ENCODE results near the gene KIZ. TPM values are rescaled to one million over a fixed set of nuclear protein-coding genes. Genes with fewer than 3 reads are reported as not detected.

Gene KIZ
- total RNA-seq, 1 experiment from 2014 or later = 17.6 TPM

- CTCF ChIA-PET = no interaction called here
- no peaks in the 10 kb centered on the region for H4K20me1 ChIP-seq (ENCODE audit: insufficient read depth)
- no peak overlapping the region for H3K4me3 ChIP-seq (replicated peaks in 1 of 2; ENCODE audit: low read depth in 1 of 2, low read length in 2 of 2)
- intact Hi-C loops (cut with micrococcal nuclease) = no loop called here
- no peaks in the 10 kb centered on the region for H3K27me3 ChIP-seq (ENCODE audit: insufficient read depth, low read length)
- H2AFZ ChIP-seq (ENCODE audit: low read depth, low read length, poor library complexity, severe bottlenecking) = no peak overlapping the region
- POLR2A ChIA-PET = no interaction called here
- H3K36me3 ChIP-seq (ENCODE audit: control insufficient read depth in 1 of 2, insufficient read depth in 2 of 2, low read length in 2 of 2) = no peaks in the 10 kb centered on the region
- ATAC-seq = no peak
- H3K79me2 ChIP-seq (ENCODE audit: insufficient read depth, low read length) = no peaks in the 10 kb centered on the region
- no peaks in the 10 kb centered on the region for H3K9me2 ChIP-seq (ENCODE audit: insufficient read depth)
- BruUV-seq (replicated peaks) = no TSS peak
- no peak overlapping the region for H3K9ac ChIP-seq (ENCODE audit: low read length)
- TF ChIP-seq ZBTB33 (IDR thresholded peaks at IDR 0.05; ENCODE audit: extremely low read depth, insufficient replicate concordance, low read length) (no peak), YY1 (IDR thresholded peaks at IDR 0.05; ENCODE audit: extremely low read depth, insufficient replicate concordance, low read depth, low read length) (no peak), SIN3A (IDR thresholded peaks at IDR 0.05; ENCODE audit: low read depth) (no peak), ATF3 (IDR thresholded peaks at IDR 0.05) (no peak), SP1 (IDR thresholded peaks at IDR 0.05; ENCODE audit: low read depth) (no peak)
- DNase-seq (ENCODE audit: low read depth, low spot score) = no peak
- H3K4me2 ChIP-seq (ENCODE audit: low read length) = no peak overlapping the region
- H3K27ac ChIP-seq (ENCODE audit: low read depth, low read length) = no peak overlapping the region
- H3K9me3 ChIP-seq (ENCODE audit: control insufficient read depth in 1 of 2, insufficient read depth in 1 of 2, low read depth in 1 of 2, low read length in 2 of 2) = no peaks in the 10 kb centered on the region
- no peaks in the 10 kb centered on the region for H3K4me1 ChIP-seq (ENCODE audit: control insufficient read depth in 1 of 2, insufficient read depth in 2 of 2, low read length in 2 of 2)
- RAD21 ChIA-PET (ENCODE audit: low non-redundant PET in 1 of 2, low total read pairs in 2 of 2, uncharacterized antibody in 2 of 2, unreplicated experiment in 2 of 2) = no interaction called here
These were observed 35.7 kb upstream of the KIZ start for GRCh38 chr20:21090111-21090618.

GRCh38 chr20:21090721-21091120 is 35.2 kb upstream of the KIZ start:
- CTCF ChIA-PET = no interaction called here
- Histone ChIP-seq H3K9ac (ENCODE audit: low read length) (no peak overlapping the region), H3K9me3 (ENCODE audit: control insufficient read depth in 1 of 2, insufficient read depth in 1 of 2, low read depth in 1 of 2, low read length in 2 of 2) (no peaks in the 10 kb centered on the region), H3K4me2 (ENCODE audit: low read length) (no peak overlapping the region), H3K9me2 (ENCODE audit: insufficient read depth) (no peaks in the 10 kb centered on the region), H3K27me3 (ENCODE audit: insufficient read depth, low read length) (no peaks in the 10 kb centered on the region), H3K4me1 (ENCODE audit: control insufficient read depth in 1 of 2, insufficient read depth in 2 of 2, low read length in 2 of 2) (no peaks in the 10 kb centered on the region), H3K4me3 (replicated peaks in 1 of 2; ENCODE audit: low read depth in 1 of 2, low read length in 2 of 2) (no peak overlapping the region), H3K36me3 (ENCODE audit: control insufficient read depth in 1 of 2, insufficient read depth in 2 of 2, low read length in 2 of 2) (no peaks in the 10 kb centered on the region), H4K20me1 (ENCODE audit: insufficient read depth) (no peaks in the 10 kb centered on the region), H3K79me2 (ENCODE audit: insufficient read depth, low read length) (no peaks in the 10 kb centered on the region), H2AFZ (ENCODE audit: low read depth, low read length, poor library complexity, severe bottlenecking) (no peak overlapping the region), H3K27ac (ENCODE audit: low read depth, low read length) (no peak overlapping the region)
- BruUV-seq (replicated peaks) = no TSS peak
- POLR2A ChIA-PET = no interaction called here
- intact Hi-C loops (cut with micrococcal nuclease) = no loop called here
- RAD21 ChIA-PET (ENCODE audit: low non-redundant PET in 1 of 2, low total read pairs in 2 of 2, uncharacterized antibody in 2 of 2, unreplicated experiment in 2 of 2) = no interaction called here
- ATAC-seq (no peak), DNase-seq (ENCODE audit: low read depth, low spot score) (no peak)
- TF ChIP-seq SP1 (IDR thresholded peaks at IDR 0.05; ENCODE audit: low read depth) (no peak), EZH2phosphoT487 (IDR thresholded peaks at IDR 0.05; ENCODE audit: borderline replicate concordance) (no peak), POLR2AphosphoS5 (IDR thresholded peaks at IDR 0.05; ENCODE audit: low read depth, low read length) (no peak), ZFX (IDR thresholded peaks at IDR 0.05) (no peak), SRF (IDR thresholded peaks at IDR 0.05; ENCODE audit: low read depth) (no peak), ATF3 (IDR thresholded peaks at IDR 0.05) (no peak), MAX (IDR thresholded peaks at IDR 0.05) (no peak), REST (IDR thresholded peaks at IDR 0.05; ENCODE audit: low read depth) (no peak), EGR1 (IDR thresholded peaks at IDR 0.05; ENCODE audit: low read depth) (no peak)
